Renal pelvis (tissue), 4 donors: ENCODE measurements around the gene RPTOR. TPM values are rescaled to one million over a fixed set of nuclear protein-coding genes. Genes with fewer than 3 reads are reported as not detected.
"Not testable (repeated sequence)": the region's sequence is repeated elsewhere in the genome, so short reads cannot be mapped to it uniquely, and the experiment has no call there.

Experiments used
- DNase-seq: peaks from one replicate; pipeline ENCODE4 v3.0.0-alpha.2; 2013
- polyA plus RNA-seq, 3 donors: library from polyadenylated mRNA; unstranded; fragments of 120-200 nt; gene quantifications; one replicate each; pipeline ENCODE4 v1.2.1, GENCODE V29; 2013; ENCODE audit not compliant: insufficient read length in 3 of 3

The RPTOR gene
- polyA plus RNA-seq, 3 donors = 20.7 to 25.0 (median 22.9) TPM

- peak; percentile 73 for DNase-seq
Measured at GRCh38 chr17:80795754-80796153, 251.1 kb downstream of the RPTOR start.

GRCh38 chr17:80796430-80796861 lies 251.8 kb downstream of the RPTOR start:
- DNase-seq = no peak

- not testable (repeated sequence) for DNase-seq
Measured at GRCh38 chr17:80797222-80797621, 252.6 kb downstream of the RPTOR start.

GRCh38 chr17:80797741-80798594 lies 253.3 kb downstream of the RPTOR start:
- DNase-seq = no peak

GRCh38 chr17:80798595-80799537 lies 254.2 kb downstream of the RPTOR start:
- no peak for DNase-seq

GRCh38 chr17:80799538-80800480 lies 255.2 kb downstream of the RPTOR start:
- DNase-seq = no peak

- no peak for DNase-seq
Measured at GRCh38 chr17:80800481-80801391, 256.1 kb downstream of the RPTOR start.

GRCh38 chr17:80802626-80803450 lies 258.2 kb downstream of the RPTOR start:
- no peak for DNase-seq

GRCh38 chr17:80803451-80804428 lies 259.1 kb downstream of the RPTOR start:
- no peak for DNase-seq

GRCh38 chr17:80804466-80804865 lies 259.8 kb downstream of the RPTOR start:
- no peak for DNase-seq

GRCh38 chr17:80805032-80805751 lies 260.6 kb downstream of the RPTOR start:
- DNase-seq = no peak

GRCh38 chr17:80807014-80807413 lies 262.4 kb downstream of the RPTOR start:
- DNase-seq = no peak

GRCh38 chr17:80807882-80808281 lies 263.2 kb downstream of the RPTOR start:
- DNase-seq = no peak

- DNase-seq = no peak
Measured at GRCh38 chr17:80811181-80812105, 266.8 kb downstream of the RPTOR start.

GRCh38 chr17:80812362-80813088 lies 267.9 kb downstream of the RPTOR start:
- DNase-seq = no peak

GRCh38 chr17:80813318-80813717 lies 268.7 kb downstream of the RPTOR start:
- DNase-seq = no peak
